Prostate gland (tissue), 2 donors: Measurements from ENCODE around the gene RAB36. TPM values are rescaled to one million over a fixed set of nuclear protein-coding genes. Genes with fewer than 3 reads are reported as not detected.

Experiments
- DNase-seq: peaks from one replicate; pipeline ENCODE4 v3.0.0-alpha.2; 2019; ENCODE audit warnings: low spot score
- H3K27ac ChIP-seq, 2 donors: fragments of 200-600 bp; sonication (generic); 2 replicates each; pipeline ENCODE4 v1.5.1; 2017 to 2019
- H3K27me3 ChIP-seq: fragments of 200-600 bp; sonication (generic); replicated peaks from 2 replicates; pipeline ENCODE4 v1.5.1; 2019; ENCODE audit not compliant: insufficient read depth
- H3K36me3 ChIP-seq, 2 donors: fragments of 200-600 bp; sonication (generic); 1 replicate in 1 of 2; 2 replicates in 1 of 2; pipeline versions ENCODE4 v1.5.1 to v1.8.1; 2017 to 2019
- H3K4me1 ChIP-seq: fragments of 200-600 bp; sonication (generic); replicated peaks from 2 replicates; pipeline ENCODE4 v1.5.1; 2019
- H3K4me3 ChIP-seq, 2 donors: fragments of 200-600 bp; sonication (generic); 2 replicates each; pipeline ENCODE4 v1.5.1; 2017 to 2019
- H3K9me3 ChIP-seq: fragments of 200-600 bp; sonication (generic); 2 replicates; pipeline ENCODE4 v1.5.1; 2017
- CTCF ChIP-seq, 4 experiments: fragments of 200-600 bp in 2 of 4; fragments of 450-650 bp in 2 of 4; sonication (generic) in 2 of 4; IDR thresholded peaks; 1 replicate in 3 of 4; 2 replicates in 1 of 4; pipeline ENCODE4 v1.5.1; 2016 to 2019; ENCODE audit warnings: antibody characterized with exemption in 4 of 4, mild to moderate bottlenecking in 2 of 4, moderate library complexity in 2 of 4
- POLR2A ChIP-seq: fragments of 450-650 bp; IDR thresholded peaks from one replicate; pipeline ENCODE4 v1.6.1; 2016; ENCODE audit warnings: antibody characterized with exemption, mild to moderate bottlenecking
- POLR2AphosphoS5 ChIP-seq: sonication (generic); formaldehyde crosslinking; IDR thresholded peaks from one replicate; pipeline ENCODE4 v1.6.1; 2017; ENCODE audit warnings: antibody characterized with exemption
- WGBS: methylation state at CpG from one replicate; pipeline ENCODE4 v1.1.5; 2018; 5-methylcytosine and 5-hydroxymethylcytosine counted together
- intact Hi-C: fragments of 100-400 bp; cut with DNase I; formaldehyde crosslinking; loops from one replicate; pipeline ENCODE4 v1.14.2; 2022
- total RNA-seq, 2 donors: library from RNA; depleted of rRNA; stranded (reverse); fragments of >200 nt; gene quantifications; one replicate each; pipeline ENCODE4 v1.1.0, GENCODE V29; 2016

Gene RAB36
- total RNA-seq, 2 donors from 2014 or later = 4.1 to 12.7 TPM

DNA sequence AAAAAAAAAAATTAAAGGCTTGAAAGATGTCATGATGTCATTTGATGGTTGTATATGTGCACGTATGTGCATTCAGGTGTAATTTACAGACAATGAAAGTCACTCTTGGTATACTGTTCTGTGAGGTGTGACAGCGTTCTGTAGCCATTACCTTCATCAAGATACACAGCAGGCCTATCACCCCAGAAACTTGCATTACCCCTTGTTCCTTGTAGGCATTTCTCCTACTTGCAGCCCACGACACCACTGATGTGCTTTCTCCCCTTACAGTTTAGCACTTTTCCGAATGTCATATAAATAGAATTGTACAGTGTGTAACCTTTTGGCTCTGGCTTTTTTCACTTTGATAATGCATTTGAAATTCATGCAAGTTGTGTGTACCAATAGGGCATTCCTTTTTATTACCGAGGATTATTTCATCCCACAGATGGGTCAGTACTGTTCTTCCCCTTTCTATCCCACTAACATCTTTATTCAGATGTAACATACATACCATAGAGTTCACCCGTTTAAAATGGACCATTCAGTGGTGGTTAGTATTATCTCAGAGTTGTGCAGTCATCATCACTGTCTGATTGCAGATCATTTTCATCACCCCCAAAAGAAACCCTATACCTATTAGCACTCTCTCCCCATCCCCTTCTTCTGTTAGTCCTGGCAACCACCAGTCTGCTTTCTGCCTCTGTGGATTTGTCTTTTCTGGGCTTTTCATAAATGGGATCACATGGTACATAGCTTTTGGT, 65.3 kb downstream of the RAB36 start:
- WGBS = 81% methylated on average over 6 of the region's 6 CpGs
- Histone ChIP-seq H3K27me3 (no peaks in the 10 kb centered on the region), H3K4me1 (no peaks in the 10 kb centered on the region), H3K4me3 (no peak overlapping the region), H3K36me3 (no peaks in the 10 kb centered on the region), H3K27ac (no peak overlapping the region), H3K9me3 (no peaks in the 10 kb centered on the region)
- TF ChIP-seq CTCF (IDR thresholded peaks at IDR 0.05) (no peak), POLR2AphosphoS5 (no peak), POLR2A (no peak)
- intact Hi-C loops = no loop called here
- no peak for DNase-seq

DNA sequence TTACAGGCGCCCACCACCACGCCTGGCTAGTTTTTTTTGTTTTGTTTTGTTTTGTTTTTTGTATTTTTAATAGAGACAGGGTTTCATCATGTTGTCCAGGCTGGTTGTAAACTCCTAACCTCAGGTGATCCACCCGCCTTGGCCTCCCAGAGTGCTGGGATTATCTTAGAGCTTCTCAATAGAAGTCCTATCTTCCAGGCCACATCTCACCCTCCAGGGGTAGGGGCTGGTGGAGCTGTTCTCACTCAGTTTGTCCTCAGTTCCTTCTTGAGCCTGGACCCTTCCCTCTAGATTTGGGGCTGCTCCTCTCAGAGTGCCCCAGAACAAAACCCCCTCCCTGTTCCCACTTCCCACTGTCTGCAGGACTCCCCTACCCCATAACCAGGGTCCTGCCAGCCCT, 66.3 kb downstream of the RAB36 start:
- WGBS = 100% methylated on average over 3 of the region's 3 CpGs
- Histone ChIP-seq H3K27me3 (no peaks in the 10 kb centered on the region), H3K9me3 (no peaks in the 10 kb centered on the region), H3K4me3 (no peak overlapping the region), H3K4me1 (no peaks in the 10 kb centered on the region), H3K27ac (no peak overlapping the region), H3K36me3 (no peaks in the 10 kb centered on the region)
- DNase-seq = no peak
- intact Hi-C loops = no loop called here
- no peak for TF ChIP-seq POLR2AphosphoS5
- no peak for TF ChIP-seq POLR2A
- no peak for TF ChIP-seq CTCF (IDR thresholded peaks at IDR 0.05)

DNA sequence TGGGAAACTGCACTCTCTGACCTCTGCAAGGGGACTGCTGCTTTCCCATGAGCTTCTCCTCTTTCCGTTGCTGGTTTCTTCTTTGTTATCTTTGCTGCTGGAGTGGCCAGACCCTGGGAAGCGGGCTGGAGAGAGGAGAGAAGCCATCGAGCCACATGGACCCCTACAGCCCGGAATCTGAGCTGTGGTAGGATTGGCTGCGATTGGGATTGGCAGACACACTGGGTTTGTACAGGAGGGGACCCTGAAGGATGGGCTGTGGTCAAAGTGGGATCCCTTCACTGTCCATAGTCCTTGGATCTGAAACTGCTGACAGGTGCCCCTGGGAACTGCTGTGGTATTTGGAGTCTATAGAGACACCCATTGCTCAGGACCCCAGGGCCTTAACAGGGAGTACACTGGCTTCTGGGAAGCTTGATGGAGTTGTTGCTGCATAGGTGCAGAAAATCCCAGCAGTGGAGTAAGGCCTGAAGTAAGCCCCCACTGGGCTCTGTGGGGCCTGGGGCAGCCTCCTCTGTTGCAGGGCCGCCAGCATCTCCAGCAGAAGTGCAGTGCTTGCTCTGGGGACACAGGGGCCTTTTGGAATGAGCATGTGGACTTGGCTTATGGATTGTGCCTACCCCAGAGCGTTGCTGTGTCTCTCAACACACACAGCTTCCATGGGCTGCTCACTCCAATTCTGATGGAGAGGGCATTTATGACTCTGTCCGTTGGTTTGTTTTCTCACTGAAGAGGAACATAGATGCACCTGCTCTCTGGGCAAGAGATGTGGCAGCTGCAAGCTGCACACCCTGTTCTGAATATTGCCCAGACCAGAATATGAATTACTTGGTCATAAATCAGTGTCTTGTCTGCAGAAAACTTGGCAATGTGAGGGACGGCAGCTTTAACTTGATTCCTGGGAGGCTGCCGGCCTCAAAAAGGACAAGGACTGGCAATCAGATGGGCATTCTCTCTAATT, 67.1 kb downstream of the RAB36 start:
- no peak for DNase-seq
- intact Hi-C loops = no loop called here
- Histone ChIP-seq H3K36me3 (no peaks in the 10 kb centered on the region), H3K27ac (no peak overlapping the region), H3K4me1 (no peaks in the 10 kb centered on the region), H3K4me3 (no peak overlapping the region), H3K9me3 (no peaks in the 10 kb centered on the region), H3K27me3 (no peaks in the 10 kb centered on the region)
- TF ChIP-seq POLR2A = no peak
- TF ChIP-seq CTCF (IDR thresholded peaks at IDR 0.05) = no peak
- peak; percentile 11 for TF ChIP-seq POLR2AphosphoS5
- whole genome bisulfite sequencing = 78% methylated on average over 10 of the region's 10 CpGs

GRCh38 chr22:23213022-23213555, 67.8 kb downstream of the RAB36 start:
- no peaks in the 10 kb centered on the region for H3K4me1 ChIP-seq
- no peak for DNase-seq
- H3K27me3 ChIP-seq = no peaks in the 10 kb centered on the region
- no peaks in the 10 kb centered on the region for H3K9me3 ChIP-seq
- intact Hi-C loops = no loop called here
- TF ChIP-seq POLR2AphosphoS5 = no peak
- no peak for TF ChIP-seq POLR2A
- TF ChIP-seq CTCF (IDR thresholded peaks at IDR 0.05) = no peak
- H3K27ac ChIP-seq = no peak overlapping the region
- no peaks in the 10 kb centered on the region for H3K36me3 ChIP-seq
- WGBS = 71% methylated on average over 13 of the region's 13 CpGs
- no peak overlapping the region for H3K4me3 ChIP-seq
